Neuronal stem cell (in vitro differentiated cells): ENCODE data around the gene ADAMTSL5.
A peak's percentile ranks its signal among the peaks of the same experiment; 100 is the strongest.

Source experiments
- DNase-seq: peaks from one replicate; pipeline ENCODE4 v3.0.0-alpha.2; 2013; ENCODE audit warnings: low spot score
- H2AFZ ChIP-seq: one replicate; pipeline ENCODE4 v1.6.1; 2013; ENCODE audit warnings: mild to moderate bottlenecking, low read length, inconsistent platforms
- H2AK5ac ChIP-seq: 2 replicates; pipeline ENCODE4 v1.6.1; 2013; ENCODE audit warnings: low read depth, mild to moderate bottlenecking, inconsistent platforms, low read length, moderate library complexity, mixed read lengths
- H2BK120ac ChIP-seq: 2 replicates; pipeline ENCODE4 v1.6.1; 2013; ENCODE audit warnings: low read depth, mild to moderate bottlenecking, inconsistent platforms, low read length, moderate library complexity, mixed read lengths
- H2BK12ac ChIP-seq: one replicate; pipeline ENCODE4 v1.6.1; 2013; ENCODE audit warnings: low read length, inconsistent platforms
- H2BK15ac ChIP-seq: 2 replicates; pipeline ENCODE4 v1.6.1; 2013; ENCODE audit warnings: mild to moderate bottlenecking, low read length, inconsistent platforms, mixed read lengths
- H2BK5ac ChIP-seq: one replicate; pipeline ENCODE4 v1.6.1; 2013; ENCODE audit warnings: inconsistent platforms, mild to moderate bottlenecking, low read length, moderate library complexity
- H3K14ac ChIP-seq: one replicate; pipeline ENCODE4 v1.6.1; 2013; ENCODE audit warnings: low read length, inconsistent platforms
- H3K18ac ChIP-seq: 2 replicates; pipeline ENCODE4 v1.6.1; 2013; ENCODE audit warnings: low read length, inconsistent platforms
- H3K23ac ChIP-seq: 2 replicates; pipeline ENCODE4 v1.6.1; 2013; ENCODE audit warnings: low read depth, mild to moderate bottlenecking, mixed read lengths, low read length, inconsistent platforms; ENCODE audit not compliant: poor library complexity
- H3K27ac ChIP-seq: replicated peaks from 3 replicates; pipeline ENCODE4 v1.5.1; 2013; ENCODE audit warnings: low read length, inconsistent platforms
- H3K27me3 ChIP-seq, 3 experiments: 2 replicates each; pipeline ENCODE4 v1.6.1; 2013; ENCODE audit warnings: low read length in 3 of 3, mild to moderate bottlenecking in 2 of 3, inconsistent platforms in 1 of 3, low read depth in 1 of 3, mixed read lengths in 1 of 3, moderate library complexity in 1 of 3; ENCODE audit not compliant: control insufficient read depth in 3 of 3, insufficient read depth in 3 of 3
- H3K36me3 ChIP-seq, 2 donors: replicated peaks in 1 of 2; 2 replicates each; pipeline ENCODE4 v1.6.1; 2013; ENCODE audit warnings: low read length in 2 of 2; ENCODE audit not compliant: control insufficient read depth in 2 of 2, insufficient read depth in 2 of 2
- H3K4ac ChIP-seq: 2 replicates; pipeline ENCODE4 v1.6.1; 2013; ENCODE audit warnings: inconsistent platforms, mild to moderate bottlenecking, low read length, moderate library complexity
- H3K4me1 ChIP-seq, 2 donors: 1 replicate in 1 of 2; 2 replicates in 1 of 2; pipeline ENCODE4 v1.6.1; 2013; ENCODE audit warnings: low read length in 2 of 2, low read depth in 1 of 2; ENCODE audit not compliant: control insufficient read depth in 2 of 2, insufficient read depth in 1 of 2
- H3K4me2 ChIP-seq: one replicate; pipeline ENCODE4 v1.6.1; 2013; ENCODE audit warnings: mild to moderate bottlenecking, low read length, inconsistent platforms; ENCODE audit not compliant: insufficient read depth, poor library complexity, severe bottlenecking
- H3K4me3 ChIP-seq, 2 donors: 2 replicates each; pipeline ENCODE4 v1.5.1; 2013; ENCODE audit warnings: low read length in 2 of 2, mild to moderate bottlenecking in 2 of 2, inconsistent platforms in 1 of 2, moderate library complexity in 1 of 2
- H3K79me1 ChIP-seq: one replicate; pipeline ENCODE4 v1.6.1; 2013; ENCODE audit warnings: low read depth, mild to moderate bottlenecking, inconsistent platforms, low read length, moderate library complexity
- H3K9ac ChIP-seq: one replicate; pipeline ENCODE4 v1.6.1; 2013; ENCODE audit warnings: mild to moderate bottlenecking, low read depth, low read length, inconsistent platforms; ENCODE audit not compliant: poor library complexity
- H3K9me3 ChIP-seq, 2 donors: replicated peaks in 1 of 2; 2 replicates each; pipeline versions ENCODE3 to v1.6.1; 2013; ENCODE audit warnings: low read length in 2 of 2, mild to moderate bottlenecking in 2 of 2, inconsistent platforms in 1 of 2, low read depth in 1 of 2, mixed read lengths in 1 of 2, moderate library complexity in 1 of 2; ENCODE audit not compliant: control insufficient read depth in 2 of 2, insufficient read depth in 1 of 2
- H4K8ac ChIP-seq: one replicate; pipeline ENCODE4 v1.6.1; 2013; ENCODE audit warnings: low read depth, mild to moderate bottlenecking, inconsistent platforms, low read length, moderate library complexity
- H4K91ac ChIP-seq: one replicate; pipeline ENCODE4 v1.6.1; 2013; ENCODE audit warnings: low read length, low read depth, mild to moderate bottlenecking, inconsistent platforms; ENCODE audit not compliant: poor library complexity
- WGBS, 2 donors: extraction: QIAGEN DNeasy Blood & Tissue Kit; methylation state at CpG; one replicate each; pipeline ENCODE4 v1.1.7; 2013; ENCODE audit warnings: missing lambda C conversion rate in 2 of 2, mixed read lengths in 1 of 2; ENCODE audit not compliant: insufficient read length in 2 of 2, insufficient replicate concordance in 1 of 2; ENCODE audit errors: extremely low coverage in 2 of 2; 5-methylcytosine and 5-hydroxymethylcytosine counted together

ADAMTSL5 gene

GRCh38 chr19:1558552-1558951, 45.7 kb upstream of the ADAMTSL5 start:
- no peak overlapping the region for H3K23ac ChIP-seq
- H3K27me3 ChIP-seq, result no peaks in the 10 kb centered on the region
- H3K4me3 ChIP-seq, result no peak overlapping the region
- no peak overlapping the region for H3K14ac ChIP-seq
- peaks cover 2% of the 10 kb centered on the region in 2 donors for H3K4me1 ChIP-seq
- peaks cover 0 to 8% of the 10 kb centered on the region in 2 donors for H3K9me3 ChIP-seq
- H3K27ac ChIP-seq, result no peak overlapping the region
- no peak overlapping the region for H4K91ac ChIP-seq
- H2BK120ac ChIP-seq, result no peak overlapping the region
- no CpG with 5 or more reads among the region's 12 CpGs for WGBS, 2 donors
- peaks cover 41 to 66% of the 10 kb centered on the region in 2 donors for H3K36me3 ChIP-seq
- H3K79me1 ChIP-seq, result peaks cover 50% of the 10 kb centered on the region
- H3K18ac ChIP-seq, result no peak overlapping the region
- H4K8ac ChIP-seq, result no peak overlapping the region
- no peak overlapping the region for H2AFZ ChIP-seq
- DNase-seq, result no peak
- H3K9ac ChIP-seq, result no peak overlapping the region
- no peak overlapping the region for H2BK5ac ChIP-seq
- H3K4ac ChIP-seq, result no peak overlapping the region
- H2AK5ac ChIP-seq, result no peak overlapping the region
- H3K4me2 ChIP-seq, result no peak overlapping the region
- H2BK12ac ChIP-seq, result no peak overlapping the region
- no peak overlapping the region for H2BK15ac ChIP-seq

- H2BK120ac ChIP-seq, result no peak overlapping the region
- no peak overlapping the region for H3K9ac ChIP-seq
- H3K79me1 ChIP-seq, result peaks cover 46% of the 10 kb centered on the region
- peaks cover 0 to 7% of the 10 kb centered on the region in 2 donors for H3K9me3 ChIP-seq
- H3K23ac ChIP-seq, result no peak overlapping the region
- H4K91ac ChIP-seq, result no peak overlapping the region
- no peak overlapping the region for H2BK15ac ChIP-seq
- H3K27me3 ChIP-seq, result no peaks in the 10 kb centered on the region
- no peak overlapping the region for H3K4me2 ChIP-seq
- H2BK5ac ChIP-seq, result no peak overlapping the region
- H3K4ac ChIP-seq, result no peak overlapping the region
- no peak overlapping the region for H2AK5ac ChIP-seq
- no peak overlapping the region for H3K14ac ChIP-seq
- H3K4me3 ChIP-seq, result no peak overlapping the region
- peaks cover 32 to 51% of the 10 kb centered on the region in 2 donors for H3K36me3 ChIP-seq
- peaks cover 2% of the 10 kb centered on the region in 2 donors for H3K4me1 ChIP-seq
- no peak overlapping the region for H2AFZ ChIP-seq
- no peak overlapping the region for H3K18ac ChIP-seq
- WGBS, 2 donors, result no CpG with 5 or more reads among the region's 66 CpGs
- H3K27ac ChIP-seq, result no peak overlapping the region
- no peak for DNase-seq
- H4K8ac ChIP-seq, result peak overlapping the region; percentile 92
- no peak overlapping the region for H2BK12ac ChIP-seq
Measured at GRCh38 chr19:1556390-1557070, 43.7 kb upstream of the ADAMTSL5 start.

- no CpG with 5 or more reads among the region's 121 CpGs for WGBS, 2 donors
- H2AFZ ChIP-seq, result no peak overlapping the region
- no peak overlapping the region for H3K9ac ChIP-seq
- no peak overlapping the region for H3K4me2 ChIP-seq
- H3K4ac ChIP-seq, result no peak overlapping the region
- no peak overlapping the region for H3K27ac ChIP-seq
- no peak overlapping the region for H2BK15ac ChIP-seq
- H2BK5ac ChIP-seq, result no peak overlapping the region
- H4K8ac ChIP-seq, result no peak overlapping the region
- H2BK12ac ChIP-seq, result no peak overlapping the region
- no peak overlapping the region for H2AK5ac ChIP-seq
- H3K4me1 ChIP-seq, result peaks cover 2% of the 10 kb centered on the region in 2 donors
- no peak for DNase-seq
- no peak overlapping the region for H3K23ac ChIP-seq
- H3K9me3 ChIP-seq, result peaks cover 0 to 6% of the 10 kb centered on the region in 2 donors
- H3K14ac ChIP-seq, result no peak overlapping the region
- no peak overlapping the region for H3K4me3 ChIP-seq
- no peak overlapping the region for H4K91ac ChIP-seq
- H2BK120ac ChIP-seq, result no peak overlapping the region
- peaks cover 27 to 44% of the 10 kb centered on the region in 2 donors for H3K36me3 ChIP-seq
- no peak overlapping the region for H3K18ac ChIP-seq
- H3K27me3 ChIP-seq, result no peaks in the 10 kb centered on the region
- H3K79me1 ChIP-seq, result peaks cover 41% of the 10 kb centered on the region
Measured at GRCh38 chr19:1555487-1556389, 42.9 kb upstream of the ADAMTSL5 start.

GRCh38 chr19:1554968-1555367, 42.1 kb upstream of the ADAMTSL5 start:
- peaks cover 0 to 6% of the 10 kb centered on the region in 2 donors for H3K9me3 ChIP-seq
- H2AFZ ChIP-seq, result no peak overlapping the region
- no peak overlapping the region for H3K18ac ChIP-seq
- no peak overlapping the region for H3K4ac ChIP-seq
- no peak overlapping the region for H3K23ac ChIP-seq
- H2BK12ac ChIP-seq, result no peak overlapping the region
- H2BK120ac ChIP-seq, result no peak overlapping the region
- H3K9ac ChIP-seq, result no peak overlapping the region
- H3K27ac ChIP-seq, result no peak overlapping the region
- peaks cover 34% of the 10 kb centered on the region for H3K79me1 ChIP-seq
- no peak overlapping the region for H2BK5ac ChIP-seq
- peaks cover 25 to 36% of the 10 kb centered on the region in 2 donors for H3K36me3 ChIP-seq
- WGBS, 2 donors, result no CpG with 5 or more reads among the region's 24 CpGs
- no peaks in the 10 kb centered on the region for H3K27me3 ChIP-seq
- no peak overlapping the region for H3K14ac ChIP-seq
- no peak overlapping the region for H4K8ac ChIP-seq
- no peak for DNase-seq
- no peak overlapping the region for H4K91ac ChIP-seq
- no peak overlapping the region for H3K4me3 ChIP-seq
- H2BK15ac ChIP-seq, result no peak overlapping the region
- no peak overlapping the region for H2AK5ac ChIP-seq
- no peak overlapping the region for H3K4me2 ChIP-seq
- peaks cover 2% of the 10 kb centered on the region in 2 donors for H3K4me1 ChIP-seq
